Stimulated activated CD8-positive, alpha-beta memory T cell treated with anti-CD3 and anti-CD28 coated beads, Interleukin-7, amount 100 ng/mL, for 1 hour (primary cell): Measurements from ENCODE around the gene ADGRG1.

Experiments used
- DNase-seq, 2 donors: peaks; one replicate each; pipeline ENCODE4 v3.0.0-alpha.2; 2020; ENCODE audit warnings: low read depth in 2 of 2

The ADGRG1 gene

GRCh38 chr16:57682809-57683635 is 54.6 kb downstream of the ADGRG1 start:
- DNase-seq = no peak

GRCh38 chr16:57683636-57684545 is 55.5 kb downstream of the ADGRG1 start:
- no peak for DNase-seq

- DNase-seq = no peak
Measured at GRCh38 chr16:57684626-57685358, 56.4 kb downstream of the ADGRG1 start.

- DNase-seq = no peak
Measured at GRCh38 chr16:57685633-57686032, 57.2 kb downstream of the ADGRG1 start.

GRCh38 chr16:57686577-57686976 is 58.1 kb downstream of the ADGRG1 start:
- no peak for DNase-seq

GRCh38 chr16:57687363-57687929 is 59.0 kb downstream of the ADGRG1 start:
- DNase-seq = no peak

- no peak for DNase-seq
Measured at GRCh38 chr16:57688487-57688986, 60.1 kb downstream of the ADGRG1 start.

GRCh38 chr16:57688987-57689761 is 60.7 kb downstream of the ADGRG1 start:
- no peak for DNase-seq

GRCh38 chr16:57689762-57690558 is 61.5 kb downstream of the ADGRG1 start:
- no peak for DNase-seq

GRCh38 chr16:57690782-57691471 is 62.5 kb downstream of the ADGRG1 start:
- no peak for DNase-seq

GRCh38 chr16:57692636-57693035 is 64.2 kb downstream of the ADGRG1 start:
- DNase-seq = no peak

GRCh38 chr16:57693550-57693949 is 65.1 kb downstream of the ADGRG1 start:
- no peak for DNase-seq

- no peak for DNase-seq
Measured at GRCh38 chr16:57694231-57694724, 65.8 kb downstream of the ADGRG1 start.

- no peak for DNase-seq
Measured at GRCh38 chr16:57694725-57695679, 66.6 kb downstream of the ADGRG1 start, which contains the start of gene DRC7. TSS of gene DRC7 (plus strand) at chr16:57694806. CDS start at chr16:57697950, 3,144 bp downstream.

- DNase-seq = no peak
Measured at GRCh38 chr16:57695680-57696069, 67.2 kb downstream of the ADGRG1 start.

GRCh38 chr16:57696240-57696639 is 67.8 kb downstream of the ADGRG1 start:
- DNase-seq = no peak

GRCh38 chr16:57697896-57698537 is 69.6 kb downstream of the ADGRG1 start:
- DNase-seq = no peak
